Mesenteric fat pad (tissue), 1 donor: ENCODE data around the gene RASL12. TPM values are rescaled to one million over a fixed set of nuclear protein-coding genes. Genes with fewer than 3 reads are reported as not detected.

ENCODE experiments used
- DNase-seq: peaks from one replicate; pipeline ENCODE4 v3.0.0-alpha.2; 2020; ENCODE audit warnings: low spot score
- total RNA-seq: library from RNA; stranded (reverse); fragmentation: NEBNext Ultra II Directional; extraction: Animal tissue kit (Norgen Biotek cat#: 25700); gene quantifications from one replicate; pipeline ENCODE4 v1.2.1, GENCODE V29; 2021
- donor health status: DM: yes; HTN: yes; CAD: no.

RASL12 gene
- total RNA-seq, 1 donor from 2014 or later = 4.7 TPM

- peak; percentile 85 for DNase-seq
Measured at GRCh38 chr15:65092911-65093792, 25.4 kb upstream of the RASL12 start.

- DNase-seq = peak; percentile 22
Measured at GRCh38 chr15:65091946-65092770, 24.4 kb upstream of the RASL12 start.

- DNase-seq = no peak
Measured at GRCh38 chr15:65089206-65089824, 21.5 kb upstream of the RASL12 start.

GRCh38 chr15:65088643-65089021 lies 20.8 kb upstream of the RASL12 start:
- DNase-seq = no peak

GRCh38 chr15:65087873-65088642 lies 20.3 kb upstream of the RASL12 start:
- DNase-seq = no peak

- no peak for DNase-seq
Measured at GRCh38 chr15:65087411-65087810, 19.6 kb upstream of the RASL12 start.

GRCh38 chr15:65086680-65087111 lies 18.9 kb upstream of the RASL12 start:
- DNase-seq = no peak

GRCh38 chr15:65085990-65086679 lies 18.3 kb upstream of the RASL12 start:
- DNase-seq = no peak

- DNase-seq = no peak
Measured at GRCh38 chr15:65085207-65085753, 17.5 kb upstream of the RASL12 start.

- DNase-seq = no peak
Measured at GRCh38 chr15:65084500-65085206, 16.9 kb upstream of the RASL12 start.

- DNase-seq = no peak
Measured at GRCh38 chr15:65083262-65083701, 15.5 kb upstream of the RASL12 start.

- no peak for DNase-seq
Measured at GRCh38 chr15:65082303-65082953, 14.6 kb upstream of the RASL12 start.

GRCh38 chr15:65081758-65082157 lies 14.0 kb upstream of the RASL12 start:
- no peak for DNase-seq

GRCh38 chr15:65081270-65081669 lies 13.5 kb upstream of the RASL12 start:
- no peak for DNase-seq

GRCh38 chr15:65079580-65079979 lies 11.8 kb upstream of the RASL12 start:
- DNase-seq = no peak

GRCh38 chr15:65077981-65078352 lies 10.2 kb upstream of the RASL12 start:
- DNase-seq = no peak

- no peak for DNase-seq
Measured at GRCh38 chr15:65077291-65077980, 9.6 kb upstream of the RASL12 start.
